Transverse colon (tissue), 3 donors: ENCODE results near the gene RNU6-9.
"Not testable (repeated sequence)": the region's sequence is repeated elsewhere in the genome, so short reads cannot be mapped to it uniquely, and the experiment has no call there.

Source experiments
- EP300 ChIP-seq: sonication (generic); formaldehyde crosslinking; IDR thresholded peaks from one replicate; pipeline ENCODE4 v1.6.1; 2017; ENCODE audit warnings: antibody characterized with exemption, low read depth
- POLR2A ChIP-seq: fragments of 450-650 bp; IDR thresholded peaks from one replicate; pipeline ENCODE4 v1.6.1; 2016; ENCODE audit warnings: antibody characterized with exemption, mild to moderate bottlenecking, moderate library complexity
- TF ChIP-seq, protein P1 (sequence below), 5 experiments: fragments of 200-600 bp in 3 of 5; fragments of 450-650 bp in 2 of 5; sonication (generic) in 3 of 5; IDR thresholded peaks; 1 replicate in 2 of 5; 2 replicates in 3 of 5; pipeline ENCODE4 v1.5.1; 2016 to 2017; ENCODE audit warnings: antibody characterized with exemption in 5 of 5, inconsistent platforms in 3 of 5, mild to moderate bottlenecking in 2 of 5, moderate library complexity in 1 of 5

DNA sequence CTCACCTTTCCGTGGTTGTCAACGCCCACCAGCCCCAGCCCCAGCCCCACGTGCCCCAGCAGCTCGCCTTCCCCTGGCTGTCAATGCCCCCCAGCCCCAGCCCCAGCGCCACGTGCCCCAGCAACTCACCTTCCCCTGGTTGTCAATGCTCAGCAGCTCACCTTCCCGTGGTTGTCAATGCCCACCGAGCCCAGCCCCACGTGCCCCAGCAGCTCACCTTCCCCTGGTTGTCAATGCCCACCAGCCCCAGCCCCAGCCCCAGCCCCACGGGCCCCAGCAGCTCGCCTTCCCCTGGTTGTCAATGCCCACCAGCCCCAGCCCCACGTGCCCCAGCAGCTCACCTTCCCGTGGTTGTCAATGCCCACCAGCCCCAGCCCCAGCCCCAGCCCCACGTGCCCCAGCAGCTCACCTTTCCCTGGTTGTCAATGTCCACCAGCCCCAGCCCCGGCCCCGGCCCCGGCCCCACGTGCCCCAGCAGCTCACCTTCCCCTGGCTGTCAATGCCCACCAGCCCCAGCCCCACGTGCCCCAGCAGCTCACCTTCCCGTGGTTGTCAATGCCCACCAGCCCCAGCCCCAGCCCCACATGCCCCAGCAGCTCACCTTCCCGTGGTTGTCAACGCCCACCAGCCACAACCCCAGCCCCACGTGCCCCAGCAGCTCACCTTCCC is 15.2 kb upstream of the RNU6-9 start:
- TF ChIP-seq, protein P1, sequence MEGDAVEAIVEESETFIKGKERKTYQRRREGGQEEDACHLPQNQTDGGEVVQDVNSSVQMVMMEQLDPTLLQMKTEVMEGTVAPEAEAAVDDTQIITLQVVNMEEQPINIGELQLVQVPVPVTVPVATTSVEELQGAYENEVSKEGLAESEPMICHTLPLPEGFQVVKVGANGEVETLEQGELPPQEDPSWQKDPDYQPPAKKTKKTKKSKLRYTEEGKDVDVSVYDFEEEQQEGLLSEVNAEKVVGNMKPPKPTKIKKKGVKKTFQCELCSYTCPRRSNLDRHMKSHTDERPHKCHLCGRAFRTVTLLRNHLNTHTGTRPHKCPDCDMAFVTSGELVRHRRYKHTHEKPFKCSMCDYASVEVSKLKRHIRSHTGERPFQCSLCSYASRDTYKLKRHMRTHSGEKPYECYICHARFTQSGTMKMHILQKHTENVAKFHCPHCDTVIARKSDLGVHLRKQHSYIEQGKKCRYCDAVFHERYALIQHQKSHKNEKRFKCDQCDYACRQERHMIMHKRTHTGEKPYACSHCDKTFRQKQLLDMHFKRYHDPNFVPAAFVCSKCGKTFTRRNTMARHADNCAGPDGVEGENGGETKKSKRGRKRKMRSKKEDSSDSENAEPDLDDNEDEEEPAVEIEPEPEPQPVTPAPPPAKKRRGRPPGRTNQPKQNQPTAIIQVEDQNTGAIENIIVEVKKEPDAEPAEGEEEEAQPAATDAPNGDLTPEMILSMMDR (IDR thresholded peaks at IDR 0.05), result not testable (repeated sequence)
- not testable (repeated sequence) for TF ChIP-seq POLR2A, EP300
